ENCODE results near the gene OPCML.

- no peak for TF ChIP-seq CTCF (IDR thresholded peaks at IDR 0.05)
- TF ChIP-seq POLR2AphosphoS5 (IDR thresholded peaks at IDR 0.05; ENCODE audit: low read depth, low read length), result no peak
These were observed 324.3 kb downstream of the OPCML start for GRCh38 chr11:133207995-133208394.
